Heart left ventricle (tissue), 13 donors: Measurements from ENCODE around the gene CAMTA1.

Experiments
- POLR2A ChIP-seq, 2 donors: fragments of 450-650 bp; IDR thresholded peaks; one replicate each; pipeline ENCODE4 v1.6.1; 2017; ENCODE audit warnings: antibody characterized with exemption in 2 of 2, mild to moderate bottlenecking in 2 of 2, moderate library complexity in 2 of 2
- TF ChIP-seq, protein P1 (sequence below), 12 donors: fragments of 200-600 bp; sonication (generic) in 4 of 12; IDR thresholded peaks; one replicate each; pipeline versions ENCODE4 v1.5.0 to v1.8.0; 2018 to 2022; ENCODE audit warnings: antibody characterized with exemption in 12 of 12, mild to moderate bottlenecking in 5 of 12
- donor health status: ischemic (EF 13 %, LVEDD 7.1; RV severe dilation, severe dysfunction).
- donor health status: DM: no; HTN: yes; CAD: no.
- donor health status: DM: no; HTN: no; CAD: no.
- donor health status: ischemic (EF 25% LVEDD 6.9; RV normal size, moderate dysfunction).
- donor health status: ischemic (EF 25% LVEDD 5.7; RV mildly dilated, moderate dysfunction).
- donor health status: ischemic (EF 35%, LVEDD 5.7; RV mildly dilated, moderate dysfunction).
- donor health status: nonischemic (EF 11% LVEDD 7.7; RV severe dilation, severe dysfunction).
- donor health status: DM: yes; HTN: yes; CAD: no.
- donor health status: PGD.
- donor health status: ischemic (EF 29% LVEDD 5.4; RV normal size, mild dysfunction).
- donor health status: nonischemic (EF 23%, LVEDD 6.1; RV moderate dilation, normal function).

DNA sequence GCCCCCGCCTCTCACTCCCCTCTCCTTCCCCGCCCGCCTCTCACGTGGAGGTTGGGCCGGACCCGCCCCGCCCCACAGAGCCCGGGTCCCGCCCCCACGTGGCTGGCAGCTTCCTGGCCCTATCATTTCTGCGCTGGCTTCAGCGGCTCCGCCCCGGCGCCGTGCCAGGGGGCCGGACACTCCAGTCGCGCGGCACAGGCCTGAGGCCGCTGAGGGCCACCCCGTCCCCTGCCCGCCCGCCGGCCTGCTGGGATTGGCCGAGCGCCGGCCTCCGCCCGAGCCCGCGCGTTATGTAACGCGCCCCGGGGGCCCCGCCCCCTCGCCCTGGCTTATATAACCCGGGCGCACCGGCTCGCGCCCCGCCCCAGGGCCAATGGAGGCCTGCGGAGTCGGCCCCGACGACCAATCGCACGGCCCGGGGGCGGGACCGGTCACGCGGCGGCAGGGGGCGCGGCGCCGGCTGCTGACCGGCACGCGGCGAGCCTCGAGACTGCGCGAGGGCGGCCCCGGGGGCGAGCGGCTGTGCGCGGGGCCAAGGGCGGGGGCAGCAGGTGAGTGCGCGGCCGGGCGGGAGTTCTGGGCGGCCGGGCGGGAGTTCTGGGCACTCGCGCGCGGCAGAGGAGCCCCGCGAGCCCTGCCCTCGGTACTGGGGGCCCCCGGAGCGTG is 998.7 kb downstream of the CAMTA1 start, which contains the start of gene PER3:
- TF ChIP-seq, protein P1, sequence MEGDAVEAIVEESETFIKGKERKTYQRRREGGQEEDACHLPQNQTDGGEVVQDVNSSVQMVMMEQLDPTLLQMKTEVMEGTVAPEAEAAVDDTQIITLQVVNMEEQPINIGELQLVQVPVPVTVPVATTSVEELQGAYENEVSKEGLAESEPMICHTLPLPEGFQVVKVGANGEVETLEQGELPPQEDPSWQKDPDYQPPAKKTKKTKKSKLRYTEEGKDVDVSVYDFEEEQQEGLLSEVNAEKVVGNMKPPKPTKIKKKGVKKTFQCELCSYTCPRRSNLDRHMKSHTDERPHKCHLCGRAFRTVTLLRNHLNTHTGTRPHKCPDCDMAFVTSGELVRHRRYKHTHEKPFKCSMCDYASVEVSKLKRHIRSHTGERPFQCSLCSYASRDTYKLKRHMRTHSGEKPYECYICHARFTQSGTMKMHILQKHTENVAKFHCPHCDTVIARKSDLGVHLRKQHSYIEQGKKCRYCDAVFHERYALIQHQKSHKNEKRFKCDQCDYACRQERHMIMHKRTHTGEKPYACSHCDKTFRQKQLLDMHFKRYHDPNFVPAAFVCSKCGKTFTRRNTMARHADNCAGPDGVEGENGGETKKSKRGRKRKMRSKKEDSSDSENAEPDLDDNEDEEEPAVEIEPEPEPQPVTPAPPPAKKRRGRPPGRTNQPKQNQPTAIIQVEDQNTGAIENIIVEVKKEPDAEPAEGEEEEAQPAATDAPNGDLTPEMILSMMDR (IDR thresholded peaks at IDR 0.05), result no peak
- peak in 1 of 2 donors; percentile 25 for TF ChIP-seq POLR2A (IDR thresholded peaks at IDR 0.05)
